ENCODE data around the gene PDZRN4. TPM values are rescaled to one million over a fixed set of nuclear protein-coding genes. Genes with fewer than 3 reads are reported as not detected.
"Not testable (repeated sequence)": the region's sequence is repeated elsewhere in the genome, so short reads cannot be mapped to it uniquely, and the experiment has no call there.

PDZRN4 gene
- total RNA-seq, 4 donors from 2014 or later = 0.42 to 4.4 (median 2.4) TPM

DNA sequence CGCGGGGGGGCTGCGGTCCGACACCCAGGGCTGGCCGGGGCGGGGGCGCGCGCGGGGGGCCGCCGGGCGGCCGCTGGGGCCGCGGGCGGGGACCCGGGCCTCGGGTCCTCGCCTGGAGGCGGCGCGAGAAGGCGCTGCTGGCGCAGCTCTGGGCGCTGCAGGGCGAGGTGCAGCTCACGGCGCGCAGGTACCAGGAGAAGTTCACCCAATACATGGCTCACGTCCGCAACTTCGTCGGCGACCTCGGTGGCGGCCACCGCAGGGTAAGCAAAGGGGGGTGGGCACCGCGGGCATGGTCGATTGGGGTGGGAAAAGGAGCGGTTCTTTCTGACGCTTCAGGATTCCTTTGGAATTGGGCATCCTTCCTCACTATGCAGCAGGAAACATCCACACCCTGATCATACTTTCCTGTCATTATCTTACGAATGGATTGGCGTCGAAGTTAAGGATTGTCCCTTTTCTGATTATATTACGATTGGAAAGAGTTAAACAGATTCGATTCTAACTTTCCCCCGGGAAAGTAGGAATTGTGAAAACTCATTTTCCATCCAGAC lies 798 bp downstream of the PDZRN4 start:
- peaks cover 31% of the 10 kb centered on the region for H3K27me3 ChIP-seq
- H3K9me3 ChIP-seq = no peaks in the 10 kb centered on the region
- no peak for DNase-seq (ENCODE audit: low spot score in 2 of 2)
- no peaks in the 10 kb centered on the region for H3K36me3 ChIP-seq
- H3K4me3 ChIP-seq = peak overlapping the region; percentile 57
- TF ChIP-seq EP300 (IDR thresholded peaks at IDR 0.05) = no peak
- TF ChIP-seq, protein P1, sequence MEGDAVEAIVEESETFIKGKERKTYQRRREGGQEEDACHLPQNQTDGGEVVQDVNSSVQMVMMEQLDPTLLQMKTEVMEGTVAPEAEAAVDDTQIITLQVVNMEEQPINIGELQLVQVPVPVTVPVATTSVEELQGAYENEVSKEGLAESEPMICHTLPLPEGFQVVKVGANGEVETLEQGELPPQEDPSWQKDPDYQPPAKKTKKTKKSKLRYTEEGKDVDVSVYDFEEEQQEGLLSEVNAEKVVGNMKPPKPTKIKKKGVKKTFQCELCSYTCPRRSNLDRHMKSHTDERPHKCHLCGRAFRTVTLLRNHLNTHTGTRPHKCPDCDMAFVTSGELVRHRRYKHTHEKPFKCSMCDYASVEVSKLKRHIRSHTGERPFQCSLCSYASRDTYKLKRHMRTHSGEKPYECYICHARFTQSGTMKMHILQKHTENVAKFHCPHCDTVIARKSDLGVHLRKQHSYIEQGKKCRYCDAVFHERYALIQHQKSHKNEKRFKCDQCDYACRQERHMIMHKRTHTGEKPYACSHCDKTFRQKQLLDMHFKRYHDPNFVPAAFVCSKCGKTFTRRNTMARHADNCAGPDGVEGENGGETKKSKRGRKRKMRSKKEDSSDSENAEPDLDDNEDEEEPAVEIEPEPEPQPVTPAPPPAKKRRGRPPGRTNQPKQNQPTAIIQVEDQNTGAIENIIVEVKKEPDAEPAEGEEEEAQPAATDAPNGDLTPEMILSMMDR (IDR thresholded peaks at IDR 0.05) = no peak
- no peak for TF ChIP-seq POLR2A (IDR thresholded peaks at IDR 0.05)
- no peak for TF ChIP-seq POLR2AphosphoS5 (IDR thresholded peaks at IDR 0.05)
- WGBS = under 1% methylated on average over 22 of the region's 49 CpGs
- peaks cover 26% of the 10 kb centered on the region for H3K4me1 ChIP-seq
- H3K27ac ChIP-seq = peak overlapping the region; percentile 88

DNA sequence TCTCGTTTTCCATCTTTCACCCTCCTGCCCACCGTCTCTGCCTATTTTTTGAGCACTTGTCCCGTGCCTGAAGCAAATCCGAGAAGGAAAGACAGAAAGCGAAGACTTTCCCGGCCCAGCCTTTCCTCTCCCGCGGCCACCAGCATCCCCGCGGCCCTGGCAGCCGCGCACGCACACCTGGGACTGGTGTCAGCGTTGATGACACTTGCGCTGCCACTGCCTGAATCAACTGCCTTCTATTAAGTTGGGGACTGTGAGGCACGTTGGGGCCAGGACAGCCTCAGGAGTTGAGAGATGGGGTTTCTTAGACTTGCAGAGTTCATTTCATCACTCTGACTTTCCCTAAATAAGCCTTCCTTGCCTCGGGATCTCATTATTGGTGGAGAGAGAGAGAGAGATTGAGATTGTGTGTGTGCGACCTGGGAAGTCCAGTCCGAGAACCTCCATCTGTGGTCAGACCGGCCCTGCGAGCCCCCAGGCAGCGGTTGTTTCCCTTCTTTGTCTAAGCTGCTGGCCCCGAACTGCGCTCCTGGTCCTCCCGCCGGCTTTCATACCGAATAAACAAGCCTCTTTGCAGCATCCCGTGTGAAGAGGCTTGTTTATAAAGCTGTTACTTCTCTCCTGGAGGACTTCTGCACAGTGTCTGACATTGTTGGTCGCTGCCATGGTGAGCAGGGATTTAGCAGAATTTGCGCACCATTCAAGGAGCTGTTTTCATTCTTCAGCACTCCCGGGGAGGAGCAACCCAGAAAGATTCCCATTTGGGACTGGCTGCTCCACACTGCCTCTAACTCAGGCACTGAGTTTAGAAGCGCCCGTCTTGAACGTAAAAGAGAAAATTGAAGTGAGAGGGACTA lies 1.5 kb downstream of the PDZRN4 start:
- 3% methylated on average over 33 of the region's 34 CpGs for WGBS
- no peaks in the 10 kb centered on the region for H3K36me3 ChIP-seq
- no peak for DNase-seq (ENCODE audit: low spot score in 2 of 2)
- no peaks in the 10 kb centered on the region for H3K9me3 ChIP-seq
- peaks cover 31% of the 10 kb centered on the region for H3K27me3 ChIP-seq
- H3K4me3 ChIP-seq = peak overlapping the region; percentile 57
- peak overlapping the region; percentile 88 for H3K27ac ChIP-seq
- TF ChIP-seq POLR2AphosphoS5 (IDR thresholded peaks at IDR 0.05) (no peak), EP300 (IDR thresholded peaks at IDR 0.05) (no peak), POLR2A (IDR thresholded peaks at IDR 0.05) (no peak)
- TF ChIP-seq, protein P1 (IDR thresholded peaks at IDR 0.05) = no peak
- H3K4me1 ChIP-seq = peaks cover 26% of the 10 kb centered on the region

DNA sequence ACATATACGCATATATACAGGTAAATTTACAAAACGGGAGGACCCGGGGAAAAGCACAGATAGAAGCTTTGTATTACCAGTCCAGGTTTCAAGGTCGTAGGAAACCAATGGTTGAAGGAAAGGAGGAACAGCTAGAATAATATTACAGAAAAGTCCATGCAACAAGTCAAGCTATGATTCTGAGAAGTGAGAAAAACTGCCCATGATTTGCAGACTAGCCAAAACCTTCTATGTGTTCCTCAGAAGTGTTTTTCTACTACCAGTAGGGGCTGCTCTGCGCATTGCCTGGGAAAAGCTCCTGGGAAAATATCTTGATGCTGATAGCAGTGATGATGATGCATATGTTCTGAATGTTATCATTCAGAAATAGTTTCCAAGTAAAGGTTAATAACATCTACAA lies 2.2 kb downstream of the PDZRN4 start:
- Histone ChIP-seq H3K4me1 (peaks cover 26% of the 10 kb centered on the region), H3K27me3 (peaks cover 31% of the 10 kb centered on the region), H3K4me3 (peak overlapping the region; percentile 57), H3K9me3 (no peaks in the 10 kb centered on the region), H3K27ac (peak overlapping the region; percentile 88), H3K36me3 (no peaks in the 10 kb centered on the region)
- 19% methylated on average over 5 of the region's 5 CpGs for WGBS
- TF ChIP-seq POLR2AphosphoS5 (IDR thresholded peaks at IDR 0.05) = no peak
- TF ChIP-seq, protein P1 (IDR thresholded peaks at IDR 0.05) = peak in 1 of 2 donors; percentile 10
- TF ChIP-seq EP300 (IDR thresholded peaks at IDR 0.05) = no peak
- TF ChIP-seq POLR2A (IDR thresholded peaks at IDR 0.05) = no peak
- no peak for DNase-seq (ENCODE audit: low spot score in 2 of 2)

DNA sequence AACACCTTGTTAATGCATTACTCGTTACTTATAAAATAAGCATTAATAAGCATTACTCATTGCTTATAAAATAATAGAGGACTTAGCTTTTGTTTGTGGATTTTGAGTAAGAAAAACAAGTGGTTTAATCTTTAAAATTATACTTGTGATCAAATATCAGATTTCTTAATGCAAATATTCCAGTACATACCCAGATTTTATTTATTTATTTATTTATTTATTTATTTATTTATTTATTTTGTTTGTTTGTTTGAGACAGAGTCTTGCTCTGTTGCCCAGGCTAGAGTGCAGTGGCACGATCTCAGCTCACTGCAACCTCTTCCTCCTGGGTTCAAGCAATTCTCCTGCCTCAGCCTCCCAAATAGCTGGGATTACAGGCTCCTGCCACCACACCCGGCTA lies 3.4 kb downstream of the PDZRN4 start:
- not testable (repeated sequence) for H3K36me3 ChIP-seq; DNase-seq (ENCODE audit: low spot score in 2 of 2); H3K27ac ChIP-seq; H3K9me3 ChIP-seq
- H3K27me3 ChIP-seq = peaks cover 31% of the 10 kb centered on the region
- H3K4me3 ChIP-seq = peak overlapping the region; percentile 57
- WGBS = 96% methylated on average over 3 of the region's 3 CpGs
- H3K4me1 ChIP-seq = peaks cover 26% of the 10 kb centered on the region

DNA sequence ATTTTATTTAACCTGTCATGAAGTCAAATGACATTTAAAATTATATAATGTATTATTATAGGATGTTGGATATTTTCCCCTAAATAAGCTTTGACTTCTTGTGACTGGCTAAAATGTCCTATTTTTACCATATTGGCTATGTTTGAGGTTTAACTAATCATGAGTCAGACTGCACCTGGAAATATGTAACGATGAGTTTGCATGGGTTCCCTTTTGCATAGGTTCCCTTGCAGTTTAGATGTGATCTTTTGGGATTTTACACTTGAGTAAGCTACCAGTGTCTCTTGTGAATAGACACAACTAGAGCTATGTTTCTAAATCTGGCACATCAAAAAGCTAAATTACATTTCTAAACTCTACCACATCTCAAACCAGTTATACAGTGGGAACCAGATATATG lies 5.2 kb downstream of the PDZRN4 start:
- Histone ChIP-seq H3K27ac (no peak overlapping the region), H3K4me3 (peak overlapping the region; percentile 57), H3K36me3 (no peaks in the 10 kb centered on the region), H3K4me1 (peaks cover 19% of the 10 kb centered on the region), H3K27me3 (peaks cover 25% of the 10 kb centered on the region), H3K9me3 (no peaks in the 10 kb centered on the region)
- 84% methylated on average over 1 of the region's 1 CpG for WGBS
- TF ChIP-seq POLR2AphosphoS5 (IDR thresholded peaks at IDR 0.05) = no peak
- no peak for TF ChIP-seq POLR2A (IDR thresholded peaks at IDR 0.05)
- TF ChIP-seq EP300 (IDR thresholded peaks at IDR 0.05) = no peak
- TF ChIP-seq, protein P1 (IDR thresholded peaks at IDR 0.05) = no peak
- no peak for DNase-seq (ENCODE audit: low spot score in 2 of 2)

Data from suprapubic skin (tissue), 4 donors.